ENCODE measurements around the gene JUP.

- TF ChIP-seq KDM5A (IDR thresholded peaks at IDR 0.05; ENCODE audit: borderline replicate concordance, low read length) (no peak), SRSF1 (optimal IDR thresholded peaks at IDR 0.05; ENCODE audit: low read depth, low read length) (no peak), SIX1 (CRISPR knock-in tag; IDR thresholded peaks at IDR 0.05; ENCODE audit: borderline replicate concordance) (no peak), FOXO4 (CRISPR knock-in tag; conservative IDR thresholded peaks at IDR 0.05) (no peak), CEBPG (CRISPR knock-in tag; IDR thresholded peaks at IDR 0.05) (no peak), POLR2AphosphoS5 (IDR thresholded peaks at IDR 0.05; ENCODE audit: low read depth, low read length) (no peak), TSC22D2 (CRISPR knock-in tag; IDR thresholded peaks at IDR 0.05; ENCODE audit: borderline replicate concordance) (no peak), GABPA (IDR thresholded peaks at IDR 0.05; ENCODE audit: low read depth, low read length) (no peak), GABPA (CRISPR knock-in tag; IDR thresholded peaks at IDR 0.05; ENCODE audit: low read depth) (no peak)
- TF ChIP-seq, protein P1, sequence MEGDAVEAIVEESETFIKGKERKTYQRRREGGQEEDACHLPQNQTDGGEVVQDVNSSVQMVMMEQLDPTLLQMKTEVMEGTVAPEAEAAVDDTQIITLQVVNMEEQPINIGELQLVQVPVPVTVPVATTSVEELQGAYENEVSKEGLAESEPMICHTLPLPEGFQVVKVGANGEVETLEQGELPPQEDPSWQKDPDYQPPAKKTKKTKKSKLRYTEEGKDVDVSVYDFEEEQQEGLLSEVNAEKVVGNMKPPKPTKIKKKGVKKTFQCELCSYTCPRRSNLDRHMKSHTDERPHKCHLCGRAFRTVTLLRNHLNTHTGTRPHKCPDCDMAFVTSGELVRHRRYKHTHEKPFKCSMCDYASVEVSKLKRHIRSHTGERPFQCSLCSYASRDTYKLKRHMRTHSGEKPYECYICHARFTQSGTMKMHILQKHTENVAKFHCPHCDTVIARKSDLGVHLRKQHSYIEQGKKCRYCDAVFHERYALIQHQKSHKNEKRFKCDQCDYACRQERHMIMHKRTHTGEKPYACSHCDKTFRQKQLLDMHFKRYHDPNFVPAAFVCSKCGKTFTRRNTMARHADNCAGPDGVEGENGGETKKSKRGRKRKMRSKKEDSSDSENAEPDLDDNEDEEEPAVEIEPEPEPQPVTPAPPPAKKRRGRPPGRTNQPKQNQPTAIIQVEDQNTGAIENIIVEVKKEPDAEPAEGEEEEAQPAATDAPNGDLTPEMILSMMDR (CRISPR knock-in tag; IDR thresholded peaks at IDR 0.05) = no peak
Observed at GRCh38 chr17:41736983-41737679, 49.4 kb downstream of the JUP start.
